Peyer's patch (tissue), 4 donors: ENCODE results near the gene PLET1. TPM values are rescaled to one million over a fixed set of nuclear protein-coding genes. Genes with fewer than 3 reads are reported as not detected.
A peak's percentile ranks its signal among the peaks of the same experiment; 100 is the strongest.

Experiments
- DNase-seq, 3 donors: peaks; one replicate each; pipeline ENCODE4 v3.0.0-alpha.2; 2017 to 2019
- H3K27ac ChIP-seq, 4 donors: fragments of 200-600 bp; sonication (generic); one replicate each; pipeline ENCODE4 v1.5.1; 2016 to 2019
- H3K27me3 ChIP-seq, 2 donors: fragments of 200-600 bp; sonication (generic); one replicate each; pipeline ENCODE4 v1.5.1; 2019
- H3K36me3 ChIP-seq, 3 donors: fragments of 200-600 bp; sonication (generic); one replicate each; pipeline ENCODE4 v1.5.1; 2016 to 2019
- H3K4me1 ChIP-seq, 4 donors: fragments of 200-600 bp; sonication (generic); one replicate each; pipeline ENCODE4 v1.5.1; 2016 to 2019
- H3K4me3 ChIP-seq, 4 donors: fragments of 200-600 bp; sonication (generic); 1 replicate in 3 of 4; 2 replicates in 1 of 4; pipeline ENCODE4 v1.5.1; 2016 to 2019; ENCODE audit warnings: mild to moderate bottlenecking in 1 of 4
- H3K9me3 ChIP-seq, 4 donors: fragments of 200-600 bp; sonication (generic); one replicate each; pipeline ENCODE4 v1.5.1; 2016 to 2019; ENCODE audit warnings: mild to moderate bottlenecking in 1 of 4
- POLR2A ChIP-seq, 2 donors: fragments of 450-650 bp; IDR thresholded peaks; one replicate each; pipeline ENCODE4 v1.5.1; 2017; ENCODE audit warnings: antibody characterized with exemption in 2 of 2, mild to moderate bottlenecking in 2 of 2, moderate library complexity in 2 of 2
- total RNA-seq, 4 donors: library from RNA; depleted of rRNA; stranded (reverse); fragments of >200 nt; gene quantifications; one replicate each; pipeline ENCODE4 v1.1.0, GENCODE V29; 2016
- TF ChIP-seq, protein P1 (sequence below), 6 experiments: fragments of 450-650 bp in 4 of 6; fragments of 200-600 bp in 2 of 6; sonication (generic) in 1 of 6; IDR thresholded peaks; one replicate each; pipeline ENCODE4 v1.5.1; 2017 to 2019; ENCODE audit warnings: antibody characterized with exemption in 6 of 6, mild to moderate bottlenecking in 3 of 6, moderate library complexity in 1 of 6

The PLET1 gene
- total RNA-seq, 4 donors from 2014 or later = not detected

DNA sequence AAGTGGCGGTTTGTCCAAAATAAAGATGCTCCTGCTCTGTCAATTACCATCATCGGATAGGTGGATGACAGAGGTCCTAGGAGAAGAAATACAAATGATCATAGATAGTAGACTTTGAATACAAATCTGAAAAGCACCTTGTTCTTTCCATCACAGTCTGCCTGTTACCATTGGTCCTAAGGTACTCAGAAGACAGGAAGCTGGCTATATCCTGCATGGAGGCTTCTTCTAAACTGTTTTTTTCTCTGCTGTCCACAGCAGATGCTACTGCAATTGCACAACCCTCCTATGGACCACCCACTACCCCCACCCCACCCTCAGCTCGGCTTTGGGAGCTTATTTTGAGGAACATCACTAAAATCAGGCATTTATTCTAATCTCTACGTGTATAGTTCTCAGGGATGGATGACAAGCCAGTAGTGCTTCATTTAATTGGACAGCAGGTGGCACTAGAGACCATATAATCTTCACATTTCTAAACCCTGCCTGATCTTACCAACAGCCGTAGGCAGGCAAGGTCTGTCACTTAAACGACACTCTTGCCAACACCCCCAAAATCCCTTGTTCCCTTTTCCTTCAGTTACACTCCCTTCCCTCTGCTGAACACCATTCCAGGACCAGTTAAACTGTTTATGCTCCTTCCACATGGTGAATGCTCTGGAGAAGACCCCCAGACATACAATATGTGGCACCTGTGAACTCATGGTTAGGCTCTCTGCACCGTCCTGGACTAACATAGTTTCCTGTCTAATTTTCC, 41.0 kb downstream of the PLET1 start:
- H3K27ac ChIP-seq = no peak overlapping the region
- H3K4me1 ChIP-seq = peaks cover 0 to 7% (median 0%) of the 10 kb centered on the region in 4 donors
- H3K9me3 ChIP-seq = no peaks in the 10 kb centered on the region
- H3K36me3 ChIP-seq = no peaks in the 10 kb centered on the region
- TF ChIP-seq, protein P1, sequence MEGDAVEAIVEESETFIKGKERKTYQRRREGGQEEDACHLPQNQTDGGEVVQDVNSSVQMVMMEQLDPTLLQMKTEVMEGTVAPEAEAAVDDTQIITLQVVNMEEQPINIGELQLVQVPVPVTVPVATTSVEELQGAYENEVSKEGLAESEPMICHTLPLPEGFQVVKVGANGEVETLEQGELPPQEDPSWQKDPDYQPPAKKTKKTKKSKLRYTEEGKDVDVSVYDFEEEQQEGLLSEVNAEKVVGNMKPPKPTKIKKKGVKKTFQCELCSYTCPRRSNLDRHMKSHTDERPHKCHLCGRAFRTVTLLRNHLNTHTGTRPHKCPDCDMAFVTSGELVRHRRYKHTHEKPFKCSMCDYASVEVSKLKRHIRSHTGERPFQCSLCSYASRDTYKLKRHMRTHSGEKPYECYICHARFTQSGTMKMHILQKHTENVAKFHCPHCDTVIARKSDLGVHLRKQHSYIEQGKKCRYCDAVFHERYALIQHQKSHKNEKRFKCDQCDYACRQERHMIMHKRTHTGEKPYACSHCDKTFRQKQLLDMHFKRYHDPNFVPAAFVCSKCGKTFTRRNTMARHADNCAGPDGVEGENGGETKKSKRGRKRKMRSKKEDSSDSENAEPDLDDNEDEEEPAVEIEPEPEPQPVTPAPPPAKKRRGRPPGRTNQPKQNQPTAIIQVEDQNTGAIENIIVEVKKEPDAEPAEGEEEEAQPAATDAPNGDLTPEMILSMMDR (IDR thresholded peaks at IDR 0.05) = peak; percentile 55 to 97 (median 91)
- no peak for TF ChIP-seq POLR2A (IDR thresholded peaks at IDR 0.05)
- H3K4me3 ChIP-seq = no peak overlapping the region
- DNase-seq = peak in 2 of 3 donors; percentile 25 to 60
- H3K27me3 ChIP-seq = no peaks in the 10 kb centered on the region

- TF ChIP-seq POLR2A (IDR thresholded peaks at IDR 0.05) = no peak
- TF ChIP-seq, protein P1 (IDR thresholded peaks at IDR 0.05) = no peak
- no peak overlapping the region for H3K4me3 ChIP-seq
- peaks cover 0 to under 1% (median 0%) of the 10 kb centered on the region in 4 donors for H3K4me1 ChIP-seq
- no peaks in the 10 kb centered on the region for H3K9me3 ChIP-seq
- no peak overlapping the region for H3K27ac ChIP-seq
- no peak for DNase-seq
- no peaks in the 10 kb centered on the region for H3K36me3 ChIP-seq
- no peaks in the 10 kb centered on the region for H3K27me3 ChIP-seq
Measured at GRCh38 chr11:112216561-112217105, 44.0 kb downstream of the PLET1 start.

DNA sequence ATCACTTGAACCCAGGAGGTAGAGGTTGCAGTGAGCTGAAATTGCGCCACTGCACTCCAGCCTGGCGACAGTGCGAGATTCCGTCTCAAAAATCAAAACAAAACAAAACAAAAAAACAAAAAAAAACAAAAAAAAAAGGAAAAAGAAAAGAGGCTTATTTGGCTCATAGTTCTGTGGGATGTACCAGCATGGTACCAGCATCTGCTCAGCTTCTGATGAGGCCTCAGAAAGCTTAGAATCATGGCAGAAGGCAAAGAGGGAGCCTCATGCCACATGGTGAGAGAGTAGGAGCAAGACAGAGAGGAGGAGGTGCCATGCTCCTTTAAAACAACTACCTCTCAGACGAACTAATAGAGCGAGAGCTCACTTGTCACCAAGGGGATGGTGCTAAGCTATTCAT, 45.0 kb downstream of the PLET1 start:
- H3K4me3 ChIP-seq = no peak overlapping the region
- H3K4me1 ChIP-seq = no peaks in the 10 kb centered on the region
- no peak for DNase-seq
- TF ChIP-seq, protein P1 (IDR thresholded peaks at IDR 0.05) = no peak
- TF ChIP-seq POLR2A (IDR thresholded peaks at IDR 0.05) = no peak
- H3K9me3 ChIP-seq = no peaks in the 10 kb centered on the region
- H3K27me3 ChIP-seq = no peaks in the 10 kb centered on the region
- H3K27ac ChIP-seq = no peak overlapping the region
- H3K36me3 ChIP-seq = no peaks in the 10 kb centered on the region

- H3K27me3 ChIP-seq = no peaks in the 10 kb centered on the region
- H3K36me3 ChIP-seq = no peaks in the 10 kb centered on the region
- H3K27ac ChIP-seq = no peak overlapping the region
- no peak overlapping the region for H3K4me3 ChIP-seq
- H3K9me3 ChIP-seq = no peaks in the 10 kb centered on the region
- no peak for TF ChIP-seq POLR2A (IDR thresholded peaks at IDR 0.05)
- TF ChIP-seq, protein P1 (IDR thresholded peaks at IDR 0.05) = no peak
- no peaks in the 10 kb centered on the region for H3K4me1 ChIP-seq
- no peak for DNase-seq
Measured at GRCh38 chr11:112213753-112214152, 46.9 kb downstream of the PLET1 start.

- TF ChIP-seq, protein P1 (IDR thresholded peaks at IDR 0.05) = no peak
- no peak for TF ChIP-seq POLR2A (IDR thresholded peaks at IDR 0.05)
Measured at GRCh38 chr11:112212710-112213109, 48.0 kb downstream of the PLET1 start.

More at GRCh38 chr11:112212710-112213109, 48.0 kb downstream of the PLET1 start:
- Histone ChIP-seq H3K27me3 (no peaks in the 10 kb centered on the region), H3K9me3 (no peaks in the 10 kb centered on the region), H3K4me1 (no peaks in the 10 kb centered on the region), H3K4me3 (no peak overlapping the region), H3K27ac (no peak overlapping the region), H3K36me3 (no peaks in the 10 kb centered on the region)
- no peak for DNase-seq
